GM19099 (cell line): ENCODE data around the gene FIZ1.
A peak's percentile ranks its signal among the peaks of the same experiment; 100 is the strongest.

Experiments used
- POLR2A ChIP-seq: IDR thresholded peaks from 3 replicates; pipeline ENCODE4 v1.6.1; 2011; ENCODE audit warnings: low read depth; ENCODE audit not compliant: insufficient read length; ENCODE audit errors: extremely low read depth

FIZ1 gene

GRCh38 chr19:55611300-55611982 lies 12.1 kb upstream of the FIZ1 start:
- TF ChIP-seq POLR2A, result no peak

GRCh38 chr19:55609326-55609725 lies 10.0 kb upstream of the FIZ1 start:
- TF ChIP-seq POLR2A, result no peak

- no peak for TF ChIP-seq POLR2A
Measured at GRCh38 chr19:55606817-55607216, 7.5 kb upstream of the FIZ1 start.

- no peak for TF ChIP-seq POLR2A
Measured at GRCh38 chr19:55606471-55606787, 7.1 kb upstream of the FIZ1 start.

GRCh38 chr19:55605637-55606470 lies 6.5 kb upstream of the FIZ1 start, which contains the start of gene ZNF865:
ZNF865 (plus strand) TSS chr19:55605647; CDS start chr19:55613619, 7,972 bp downstream.
- peak; percentile 42 for TF ChIP-seq POLR2A

GRCh38 chr19:55605207-55605636 lies 5.9 kb upstream of the FIZ1 start:
- no peak for TF ChIP-seq POLR2A

- no peak for TF ChIP-seq POLR2A
Measured at GRCh38 chr19:55603581-55604292, 4.4 kb upstream of the FIZ1 start.

GRCh38 chr19:55603115-55603514 lies 3.8 kb upstream of the FIZ1 start:
- no peak for TF ChIP-seq POLR2A

- no peak for TF ChIP-seq POLR2A
Measured at GRCh38 chr19:55602104-55603001, 3.0 kb upstream of the FIZ1 start.

GRCh38 chr19:55601084-55601483 lies 1.8 kb upstream of the FIZ1 start:
- TF ChIP-seq POLR2A, result no peak

GRCh38 chr19:55600662-55601028 lies 1.3 kb upstream of the FIZ1 start:
- peak; percentile 44 for TF ChIP-seq POLR2A

GRCh38 chr19:55599842-55600661 lies 735 bp upstream of the FIZ1 start, which contains the start of gene ZNF524:
ZNF524 (plus strand) TSS chr19:55600288; CDS start chr19:55602113, 1,825 bp downstream.
- peak; percentile 24 for TF ChIP-seq POLR2A

- peak; percentile 65 for TF ChIP-seq POLR2A
Measured at GRCh38 chr19:55598719-55599467, 424 bp downstream of the FIZ1 start.
